Measurements from ENCODE around the gene CPLANE2.
"Not testable (repeated sequence)": the region's sequence is repeated elsewhere in the genome, so short reads cannot be mapped to it uniquely, and the experiment has no call there.

CPLANE2 gene

DNA sequence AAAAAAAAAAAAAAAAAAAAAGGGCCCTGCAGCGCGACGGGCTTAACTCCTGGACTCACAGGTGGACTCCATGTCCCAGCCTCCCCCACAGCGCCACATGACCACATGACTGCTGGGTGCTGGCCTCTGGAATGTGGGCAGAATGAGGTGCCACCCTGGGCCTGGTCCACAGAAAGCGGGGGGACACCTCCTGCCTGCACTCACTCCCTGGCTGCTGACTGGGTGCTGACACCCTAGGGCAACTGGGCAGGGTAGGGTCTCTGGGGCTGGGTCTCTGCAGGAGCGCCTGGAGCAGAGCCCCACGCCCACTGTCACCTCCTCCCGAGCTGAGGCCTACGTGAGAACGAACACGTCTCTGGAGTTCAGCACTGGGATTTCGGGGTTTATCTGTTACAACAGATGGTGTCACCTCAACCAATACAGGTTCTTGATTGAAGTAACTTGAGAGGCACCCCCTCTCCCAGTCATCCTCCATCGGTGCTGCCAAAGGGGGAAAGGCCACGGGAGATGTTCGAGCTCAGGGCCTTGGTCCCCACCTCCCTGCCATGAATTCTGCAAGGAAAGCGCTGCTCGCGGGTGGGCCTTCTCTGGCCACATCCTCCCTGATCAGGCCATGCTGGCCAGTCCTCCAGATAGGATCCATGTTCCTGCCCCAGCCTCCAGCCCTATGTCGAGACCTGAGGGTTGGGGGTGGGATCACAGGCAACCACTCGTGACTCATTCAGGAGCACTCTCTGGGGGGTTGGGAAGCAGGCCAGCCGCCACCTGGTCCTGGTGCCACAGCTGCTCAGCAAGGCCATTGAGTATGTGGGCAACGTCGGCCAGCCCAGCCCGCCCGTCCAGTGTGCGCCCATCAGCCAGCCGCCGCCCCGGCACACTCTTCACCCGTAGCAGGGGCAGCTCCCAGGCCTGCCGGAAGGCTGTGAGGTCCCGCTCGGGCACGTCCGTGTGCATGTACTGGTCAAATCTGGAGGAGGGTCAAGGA, 5.4 kb downstream of the CPLANE2 start:
- no peak for DNase-seq (ENCODE audit: low spot score)

DNA sequence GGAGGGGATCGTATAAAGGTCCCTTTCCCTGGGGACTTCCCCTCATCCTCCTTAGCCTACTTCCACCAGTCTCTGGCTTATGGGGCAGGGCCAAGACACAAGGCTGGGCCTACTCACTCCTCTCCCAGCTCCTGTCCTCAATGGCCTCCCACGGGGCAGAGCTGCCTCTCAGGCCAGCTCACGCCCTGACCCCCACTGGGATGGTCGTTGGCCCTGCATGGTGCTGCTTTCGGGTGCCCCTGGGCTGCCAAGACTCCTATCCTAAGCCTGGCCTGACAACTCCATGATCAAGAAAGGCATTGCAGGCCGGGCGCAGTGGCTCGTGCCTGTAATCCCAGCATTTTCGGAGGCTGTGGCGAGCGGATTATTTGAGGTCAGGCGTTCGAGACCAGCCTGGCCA, 6.2 kb downstream of the CPLANE2 start:
- DNase-seq (ENCODE audit: low spot score), result no peak

DNA sequence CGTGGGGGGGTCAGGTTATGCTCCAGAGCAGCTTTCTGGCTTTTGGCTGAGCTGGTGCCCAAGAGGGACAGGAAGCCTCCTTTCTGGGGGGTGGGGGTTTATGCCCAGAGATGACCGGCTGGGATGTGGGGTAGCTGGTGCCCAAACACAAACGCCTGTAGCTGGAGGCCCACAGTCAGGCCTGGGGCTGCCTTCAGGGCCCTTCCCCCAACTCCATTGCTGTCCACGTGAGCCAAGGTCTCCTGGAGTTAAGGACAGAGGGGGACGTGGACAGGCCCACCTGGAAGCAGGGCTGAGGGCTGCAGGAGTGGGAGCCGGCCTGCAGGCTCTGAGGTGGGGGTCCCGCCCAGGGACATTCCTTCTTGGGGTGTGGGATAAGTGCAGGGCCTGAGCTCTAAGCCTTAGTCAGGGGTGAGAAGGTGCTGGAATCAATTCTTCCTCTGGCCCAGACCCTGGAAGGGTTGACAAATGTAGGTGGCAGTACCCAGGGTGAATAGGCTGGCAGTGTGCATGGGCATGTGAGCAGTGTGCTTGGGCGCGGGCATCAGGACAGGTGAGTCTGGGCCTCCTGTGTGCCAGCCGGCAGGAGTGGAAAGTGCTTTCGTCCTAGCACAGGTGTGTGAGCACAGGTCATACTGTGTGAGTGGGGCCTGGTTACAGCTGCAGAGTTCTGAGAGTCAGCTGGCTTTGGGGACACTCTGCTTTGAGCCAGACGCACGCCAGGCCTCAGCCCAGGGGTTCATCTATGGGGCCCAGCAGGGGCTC, 6.8 kb downstream of the CPLANE2 start:
- DNase-seq (ENCODE audit: low spot score), result no peak

DNA sequence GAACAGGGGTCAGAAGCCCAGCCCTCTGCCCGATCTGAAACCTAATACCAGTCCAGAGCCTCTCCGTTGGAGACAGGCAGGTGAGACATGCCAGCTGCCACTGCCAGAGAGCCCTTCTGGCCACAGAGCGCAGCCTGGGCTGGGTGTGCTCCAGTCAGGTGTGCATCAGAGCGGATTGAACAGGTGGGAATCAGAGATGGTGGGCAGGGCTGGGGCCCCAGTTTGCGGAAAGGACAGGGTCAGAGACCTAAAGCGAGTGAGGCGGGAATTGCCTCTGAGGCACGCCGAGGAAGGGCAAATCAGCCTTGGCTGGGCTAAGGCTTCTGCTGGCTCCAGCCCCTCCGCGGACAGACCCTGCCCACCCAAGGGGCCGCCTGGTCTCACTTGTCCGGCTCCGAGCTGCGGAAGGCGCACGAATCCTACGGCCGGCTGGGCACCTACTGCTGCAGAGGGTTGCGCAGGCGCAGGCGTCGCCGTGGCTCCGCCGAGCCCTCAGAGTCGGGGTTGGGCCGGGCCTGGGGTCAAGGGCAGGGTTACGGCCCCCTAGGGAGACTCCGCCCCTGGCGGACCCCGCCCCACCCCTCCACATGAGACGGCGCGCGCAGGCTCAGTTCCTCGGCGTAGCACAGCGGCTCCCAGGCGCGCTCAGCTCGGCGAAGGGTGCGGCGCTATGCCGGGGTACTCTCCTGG, 10.3 kb downstream of the CPLANE2 start:
- DNase-seq (ENCODE audit: low spot score), result peak; percentile 52

DNA sequence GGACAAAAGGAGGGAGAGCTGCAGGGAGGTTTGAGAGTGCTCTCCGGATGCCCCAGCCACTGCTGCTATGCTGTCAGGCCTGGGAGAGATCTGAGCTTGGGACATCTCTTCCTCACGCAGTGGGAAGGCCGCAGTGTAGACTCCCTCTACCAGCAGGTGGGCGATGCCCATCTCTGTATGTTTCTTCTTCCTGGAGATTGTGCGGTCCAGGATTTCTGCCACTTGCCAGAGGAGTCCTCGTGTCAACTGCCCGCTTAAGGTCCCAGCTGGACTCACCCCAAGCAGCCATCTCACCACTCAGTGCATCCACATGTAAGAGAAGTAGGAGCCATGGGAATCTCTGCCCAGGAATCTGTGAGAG, 10.9 kb downstream of the CPLANE2 start:
- no peak for DNase-seq (ENCODE audit: low spot score)

DNA sequence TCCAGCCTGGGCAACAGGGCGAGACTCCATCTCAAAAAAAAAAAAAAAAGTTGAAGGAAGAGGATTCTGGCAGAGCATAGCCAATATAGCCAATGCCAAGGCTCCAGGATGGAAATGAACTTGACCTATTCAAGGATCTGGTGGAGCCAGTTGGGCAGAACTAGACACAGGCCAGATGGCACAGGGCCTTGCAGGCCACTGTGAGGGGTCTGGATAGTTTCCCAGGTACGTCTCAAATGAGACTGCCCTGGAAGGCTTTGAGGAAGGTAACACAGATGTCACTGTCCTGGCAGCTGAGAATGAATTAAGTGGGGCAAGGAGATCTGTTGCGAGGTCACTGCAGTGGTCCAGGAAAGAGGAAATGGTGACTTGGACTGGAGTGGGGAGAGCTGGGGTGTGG, 12.5 kb downstream of the CPLANE2 start:
- DNase-seq (ENCODE audit: low spot score), result no peak

DNA sequence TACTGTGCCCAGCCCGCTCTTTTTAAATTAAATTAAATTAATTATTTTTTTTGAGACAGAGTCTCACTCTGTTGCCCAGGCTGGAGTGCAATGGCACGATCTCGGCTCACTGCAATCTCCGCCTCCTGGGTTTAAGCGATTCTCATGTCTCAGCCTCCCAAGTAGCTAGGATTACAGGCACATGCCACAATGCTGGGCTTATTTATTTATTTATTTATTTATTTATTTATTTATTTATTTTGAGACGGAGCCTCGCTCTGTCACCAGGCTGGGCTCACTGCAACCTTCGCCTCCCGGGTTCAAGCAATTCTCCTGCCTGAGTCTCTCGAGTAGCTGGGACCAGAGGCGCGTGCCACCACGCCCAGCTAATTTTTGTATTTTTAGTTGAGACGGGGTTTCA, 14.3 kb downstream of the CPLANE2 start:
- not testable (repeated sequence) for DNase-seq (ENCODE audit: low spot score)

DNA sequence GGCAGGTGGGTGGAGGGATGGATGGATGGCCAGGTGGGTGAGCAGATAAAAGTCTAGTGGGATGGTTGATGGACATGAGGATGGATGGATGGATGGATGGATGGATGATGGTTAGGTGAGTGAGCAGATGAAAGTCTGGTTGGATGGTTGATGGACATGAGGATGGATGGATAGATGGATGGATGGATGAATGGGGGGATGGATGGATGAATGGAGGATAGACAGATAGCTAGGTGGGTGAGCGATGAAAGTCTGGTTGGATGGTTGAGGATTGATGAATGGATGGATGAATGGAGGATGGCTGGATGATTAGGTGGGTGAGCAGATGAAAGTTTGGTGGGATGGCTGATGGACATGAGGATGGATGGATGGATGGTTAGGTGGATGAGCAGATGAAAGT, 15.5 kb downstream of the CPLANE2 start:
- no peak for DNase-seq (ENCODE audit: low spot score)

DNA sequence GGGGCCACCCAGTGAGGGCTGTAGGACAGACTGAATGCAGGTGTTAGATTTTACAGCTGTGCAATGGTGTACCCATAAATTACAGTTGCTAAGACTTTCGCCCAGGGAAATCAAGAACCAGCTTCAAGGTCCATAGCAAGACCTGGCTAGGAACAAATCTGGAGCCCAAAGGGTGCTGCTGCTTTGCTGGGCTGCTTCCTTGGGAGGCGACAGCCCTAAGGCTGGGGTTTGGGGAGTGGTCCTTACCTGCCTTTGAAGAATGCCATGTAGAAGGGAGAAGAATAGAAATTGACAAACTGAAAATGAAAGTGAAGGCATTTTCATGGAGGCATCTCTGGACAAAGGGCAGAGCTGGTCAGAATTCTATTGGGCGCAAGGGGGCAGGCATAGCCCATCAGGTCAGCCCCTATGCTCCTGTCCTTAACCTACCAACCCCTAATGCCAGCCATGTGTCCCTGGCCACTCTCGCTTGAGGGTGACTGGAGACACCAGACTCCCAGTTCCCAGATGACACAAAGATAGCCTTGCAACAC, 16.9 kb downstream of the CPLANE2 start:
- no peak for DNase-seq (ENCODE audit: low spot score)

DNA sequence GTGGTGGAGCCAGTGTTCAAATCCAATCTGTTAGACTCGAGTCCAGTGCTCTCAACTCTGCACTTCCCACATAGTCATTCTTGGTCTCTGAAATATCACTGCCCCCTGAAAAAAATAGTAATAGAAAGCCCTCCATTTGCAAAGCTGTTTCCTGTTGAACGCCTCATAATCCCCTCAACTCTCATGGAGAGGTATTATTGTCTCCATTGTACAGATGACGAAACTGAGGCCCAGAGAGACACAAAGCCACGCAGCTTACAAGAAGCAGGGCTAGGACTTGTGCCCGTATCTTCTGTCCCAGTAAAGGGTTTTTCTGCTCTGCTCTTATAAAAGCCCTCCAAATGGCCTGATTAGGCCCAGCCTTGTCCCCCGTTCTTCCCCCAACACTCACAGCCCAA, 18.3 kb downstream of the CPLANE2 start:
- DNase-seq (ENCODE audit: low spot score), result no peak

DNA sequence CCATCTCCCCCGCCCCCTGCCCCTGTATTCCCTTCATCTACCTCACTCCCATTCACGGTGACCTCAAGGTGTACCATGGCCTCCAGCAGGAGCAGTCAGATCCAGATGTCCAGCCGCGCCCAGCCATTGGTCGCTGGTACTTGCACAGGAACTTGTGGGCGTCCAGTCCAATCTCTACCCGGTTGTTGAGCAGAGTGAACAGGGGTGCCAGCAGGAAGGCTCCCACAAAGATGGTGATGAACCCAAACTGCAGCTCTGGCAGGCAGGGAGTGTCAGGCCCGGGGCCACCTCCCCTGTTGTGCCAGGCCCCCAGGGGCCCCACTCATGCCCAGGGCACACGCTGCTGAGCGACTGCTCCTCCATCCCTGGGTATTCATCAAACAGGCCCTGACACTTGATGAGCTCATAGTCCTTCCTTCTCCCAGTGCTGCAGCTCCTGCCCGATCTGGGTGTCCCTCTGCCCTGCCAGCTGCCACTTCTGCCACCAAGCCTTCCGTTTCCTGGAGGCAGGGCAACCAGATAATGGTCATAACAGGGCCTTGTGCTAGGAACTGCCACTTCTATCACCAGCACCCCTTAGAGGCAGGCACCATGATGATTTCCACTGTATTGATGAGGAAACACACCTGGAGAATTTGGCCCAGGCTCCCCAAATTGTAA, 18.8 kb downstream of the CPLANE2 start:
- DNase-seq (ENCODE audit: low spot score), result no peak

DNA sequence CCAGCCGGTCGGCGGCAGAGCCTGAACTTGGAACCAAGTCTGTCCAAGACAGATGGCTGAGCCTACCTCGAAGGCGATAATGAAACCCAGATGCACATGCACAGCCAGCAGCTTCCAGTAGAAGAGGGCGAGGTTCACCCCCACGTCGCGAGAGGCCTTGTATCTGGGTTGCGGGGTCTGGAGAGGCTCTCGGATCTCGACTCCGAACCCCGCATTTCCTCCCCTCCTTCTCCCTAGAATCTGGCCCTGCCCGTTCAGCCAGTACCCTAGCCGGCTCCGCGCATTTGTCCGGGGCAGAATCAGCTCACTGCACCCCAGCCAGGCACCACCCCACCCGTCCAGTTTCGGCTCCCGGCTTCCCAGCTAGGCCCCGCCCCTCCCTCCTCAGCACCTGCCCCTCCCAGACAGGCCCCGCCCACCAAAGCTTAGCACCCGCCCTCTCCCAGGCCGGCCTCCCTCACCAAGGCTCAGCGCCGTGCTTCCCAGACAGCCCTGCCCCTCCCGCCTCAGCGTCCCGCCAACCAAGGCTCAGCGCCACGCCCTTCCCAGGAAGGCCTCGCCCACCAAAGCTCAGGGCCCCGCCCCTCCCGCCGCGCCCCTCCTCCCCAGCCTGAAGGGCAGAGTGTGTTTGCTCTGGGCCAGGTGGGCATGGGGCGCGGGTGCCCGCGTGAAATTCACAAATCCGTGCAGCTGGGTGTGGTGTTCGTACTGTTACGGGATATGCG, 19.8 kb downstream of the CPLANE2 start:
- peak; percentile 85 for DNase-seq (ENCODE audit: low spot score)

DNA sequence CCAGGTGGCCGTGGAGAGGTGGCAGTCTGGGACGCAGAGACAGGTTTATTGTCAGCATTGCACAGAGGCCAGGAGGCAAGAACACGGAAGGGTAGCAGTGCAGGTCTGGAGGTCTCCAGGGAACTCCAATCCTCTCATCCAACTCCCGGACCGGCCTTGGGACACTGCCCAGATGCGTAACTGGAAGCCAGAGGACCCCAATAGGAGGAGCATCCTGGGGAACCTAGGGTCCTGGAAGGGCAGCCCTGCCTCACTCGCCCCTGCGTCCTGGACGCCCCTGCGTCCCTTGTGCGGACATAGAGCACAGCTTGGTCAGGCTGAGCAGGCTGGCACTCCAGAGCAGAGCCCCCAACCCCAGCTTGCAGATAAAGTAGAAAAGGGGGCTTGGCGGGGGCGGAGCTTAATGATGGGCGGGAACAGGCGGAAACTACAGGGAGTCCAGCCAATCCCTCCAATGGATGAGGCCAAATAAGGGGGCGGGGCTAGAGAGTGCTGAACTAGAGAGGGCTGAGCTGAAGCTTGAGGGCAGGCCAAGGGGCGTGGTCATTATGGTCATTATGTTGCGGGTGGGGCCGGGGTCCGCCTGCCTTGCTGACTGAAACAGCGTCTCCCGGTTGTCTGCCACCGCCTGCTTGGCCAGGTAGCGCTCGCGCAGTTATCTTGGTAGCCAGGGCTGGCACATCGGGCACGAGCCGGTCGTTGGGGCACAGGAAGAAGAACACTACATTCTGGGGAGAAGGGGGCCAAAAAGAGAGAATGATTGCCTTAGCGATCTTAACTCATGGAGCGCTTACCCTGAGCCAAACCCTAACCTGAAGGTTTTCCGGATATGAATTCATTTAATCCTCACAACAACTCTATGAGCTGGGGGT, 20.9 kb downstream of the CPLANE2 start:
- peak; percentile 85 for DNase-seq (ENCODE audit: low spot score)

DNA sequence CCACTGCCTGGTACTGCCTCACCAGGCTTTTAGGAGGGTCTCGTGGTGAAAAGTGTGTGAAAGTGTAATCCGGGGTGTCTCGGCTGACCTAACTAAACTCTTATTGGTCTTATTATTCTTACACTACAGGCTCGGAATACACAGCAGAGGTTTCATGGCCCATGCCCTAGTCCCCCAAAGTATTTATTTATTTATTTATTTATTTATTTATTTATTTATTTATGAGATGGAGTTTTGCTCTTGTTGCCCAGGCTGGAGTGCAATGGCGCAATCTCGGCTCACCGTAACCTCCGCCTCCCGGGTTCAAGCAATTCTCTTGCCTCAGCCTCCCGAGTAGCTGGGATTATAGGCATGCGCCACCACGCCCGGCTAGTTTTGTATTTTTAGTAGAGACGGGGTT, 21.7 kb downstream of the CPLANE2 start:
- not testable (repeated sequence) for DNase-seq (ENCODE audit: low spot score)

DNA sequence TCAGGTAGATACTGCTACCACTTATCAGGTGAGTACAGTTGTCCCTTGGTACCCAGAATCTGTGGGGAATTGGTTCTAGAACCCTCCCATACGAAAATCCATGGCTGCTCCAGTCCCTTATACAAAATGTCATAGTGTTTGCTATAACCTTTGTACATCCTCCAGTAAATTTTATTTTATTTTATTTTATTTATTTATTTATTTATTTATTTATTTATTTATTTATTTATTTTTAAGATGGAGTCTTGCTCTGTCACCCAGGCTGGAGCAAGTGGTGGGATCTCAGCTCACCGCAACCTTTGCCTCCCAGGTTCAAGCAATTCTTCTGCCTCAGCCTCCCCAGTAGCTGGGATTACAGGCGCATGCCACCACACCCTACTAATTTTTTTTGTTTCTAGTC, 23.4 kb downstream of the CPLANE2 start:
- DNase-seq (ENCODE audit: low spot score), result not testable (repeated sequence)

DNA sequence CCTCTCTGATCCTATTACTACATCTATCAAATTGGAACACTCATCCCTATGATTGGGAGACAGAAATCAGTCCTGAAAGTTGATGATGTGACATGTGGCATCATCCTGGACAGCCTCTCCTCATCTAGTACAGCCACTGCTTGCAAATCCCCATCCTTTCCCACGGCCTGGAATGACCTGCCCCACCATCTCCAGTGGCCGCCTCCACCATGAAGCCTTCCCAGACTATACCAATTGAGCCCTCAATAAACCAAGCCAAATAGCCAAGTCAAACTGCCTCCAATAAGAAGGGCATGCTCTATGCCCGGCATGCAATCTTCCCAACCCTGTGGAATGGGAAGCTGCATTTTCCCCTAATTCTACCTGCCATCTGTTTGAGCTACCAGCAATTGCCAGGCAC, 24.0 kb downstream of the CPLANE2 start:
- no peak for DNase-seq (ENCODE audit: low spot score)

DNA sequence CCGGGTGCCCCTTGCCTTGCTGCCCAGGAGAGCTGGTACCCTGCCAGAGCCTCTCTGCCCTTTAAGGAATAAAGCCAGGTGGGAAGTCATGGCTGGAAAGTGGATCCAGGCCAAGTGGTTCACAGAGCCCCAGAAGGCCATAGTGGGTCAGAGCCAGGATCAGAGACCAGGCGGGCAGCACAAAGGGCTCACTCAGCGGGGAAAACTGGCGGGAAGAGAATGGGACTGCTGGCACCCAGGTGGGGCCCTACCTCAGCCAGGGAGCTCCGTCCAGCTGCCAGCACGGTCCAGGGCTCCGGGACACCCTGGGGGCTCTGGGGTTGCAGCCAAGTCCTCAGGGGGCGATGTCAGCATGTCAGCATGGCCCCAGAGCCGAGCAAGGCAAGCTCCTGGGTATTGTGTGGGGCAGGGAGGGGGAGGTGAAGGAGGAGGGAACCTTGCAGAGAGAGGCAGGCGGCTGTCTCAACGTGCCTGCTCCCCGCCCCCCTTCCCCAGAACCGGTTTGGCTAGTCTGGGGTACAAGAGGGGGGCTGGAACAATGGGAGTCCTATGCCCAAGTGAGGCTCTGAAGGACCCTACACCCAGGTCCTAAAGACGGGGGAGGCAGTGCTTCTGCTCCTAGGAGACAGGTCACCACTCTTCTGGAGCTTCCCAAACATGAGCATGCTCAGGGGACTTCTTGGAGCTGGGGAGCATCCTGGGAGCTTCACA, 24.6 kb downstream of the CPLANE2 start, which contains the start of gene ARHGEF19:
TSS of gene ARHGEF19 (minus strand) at position 402 of the 711 bp plus-strand sequence. CDS start 3,598 bp downstream, outside the sequence.
- DNase-seq (ENCODE audit: low spot score), result no peak

DNA sequence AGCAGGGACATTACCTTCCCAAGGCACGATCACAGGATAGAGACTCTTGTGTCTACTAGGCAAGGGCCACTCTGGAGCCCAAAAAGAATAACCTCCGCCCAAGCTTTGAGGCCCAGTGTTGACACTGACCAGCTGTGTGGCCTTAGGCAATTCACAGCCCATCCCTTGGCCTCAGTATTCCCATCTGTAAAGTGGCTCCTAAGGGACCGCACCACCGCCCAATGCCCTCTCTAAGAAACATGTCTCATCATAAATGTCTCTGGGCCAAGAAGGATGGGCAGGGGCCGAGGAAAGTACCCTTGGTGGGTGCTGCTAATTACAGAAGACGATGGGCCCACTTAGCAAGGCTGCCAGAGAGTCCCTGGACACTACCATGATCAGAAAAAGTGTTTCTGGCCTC, 25.2 kb downstream of the CPLANE2 start:
- DNase-seq (ENCODE audit: low spot score), result no peak

DNA sequence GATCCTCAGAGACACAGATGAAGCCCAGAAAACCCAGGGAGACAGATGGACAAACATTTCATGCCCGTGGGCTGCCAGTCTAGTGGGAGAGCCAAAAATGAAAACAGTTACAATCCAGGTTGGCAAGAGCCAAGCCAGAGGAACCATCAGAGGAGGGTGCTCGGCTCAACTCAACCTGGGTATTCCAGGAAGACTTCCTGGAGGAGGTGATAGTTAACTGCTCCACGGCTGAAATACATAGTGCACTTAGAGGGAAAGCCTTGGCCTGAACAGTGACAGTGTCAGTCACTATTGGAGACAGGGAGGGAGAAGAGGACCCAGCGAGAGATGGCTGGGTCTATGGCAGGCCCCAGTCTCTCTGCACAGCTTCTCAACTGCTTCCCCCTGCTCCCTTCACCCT, 26.4 kb downstream of the CPLANE2 start:
- no peak for DNase-seq (ENCODE audit: low spot score)

All from SK-N-DZ (cell line).